Lower leg skin (tissue), 3 donors: ENCODE measurements around the gene BANF2.

Experiments
- CTCF ChIP-seq, 3 donors: fragments of 450-650 bp; IDR thresholded peaks; one replicate each; pipeline ENCODE4 v1.5.1; 2016; ENCODE audit warnings: antibody characterized with exemption in 3 of 3, mild to moderate bottlenecking in 3 of 3, moderate library complexity in 2 of 3
- POLR2A ChIP-seq, 2 donors: fragments of 450-650 bp; IDR thresholded peaks; one replicate each; pipeline ENCODE4 v1.6.1; 2016 to 2017; ENCODE audit warnings: antibody characterized with exemption in 2 of 2, mild to moderate bottlenecking in 1 of 2, moderate library complexity in 1 of 2

- no peak for TF ChIP-seq CTCF (IDR thresholded peaks at IDR 0.05)
- TF ChIP-seq POLR2A (IDR thresholded peaks at IDR 0.05): no peak
Measured at GRCh38 chr20:17705916-17706315, 6.2 kb downstream of the BANF2 start.
